ENCODE results near the gene HES3.

- TF ChIP-seq, protein P1, sequence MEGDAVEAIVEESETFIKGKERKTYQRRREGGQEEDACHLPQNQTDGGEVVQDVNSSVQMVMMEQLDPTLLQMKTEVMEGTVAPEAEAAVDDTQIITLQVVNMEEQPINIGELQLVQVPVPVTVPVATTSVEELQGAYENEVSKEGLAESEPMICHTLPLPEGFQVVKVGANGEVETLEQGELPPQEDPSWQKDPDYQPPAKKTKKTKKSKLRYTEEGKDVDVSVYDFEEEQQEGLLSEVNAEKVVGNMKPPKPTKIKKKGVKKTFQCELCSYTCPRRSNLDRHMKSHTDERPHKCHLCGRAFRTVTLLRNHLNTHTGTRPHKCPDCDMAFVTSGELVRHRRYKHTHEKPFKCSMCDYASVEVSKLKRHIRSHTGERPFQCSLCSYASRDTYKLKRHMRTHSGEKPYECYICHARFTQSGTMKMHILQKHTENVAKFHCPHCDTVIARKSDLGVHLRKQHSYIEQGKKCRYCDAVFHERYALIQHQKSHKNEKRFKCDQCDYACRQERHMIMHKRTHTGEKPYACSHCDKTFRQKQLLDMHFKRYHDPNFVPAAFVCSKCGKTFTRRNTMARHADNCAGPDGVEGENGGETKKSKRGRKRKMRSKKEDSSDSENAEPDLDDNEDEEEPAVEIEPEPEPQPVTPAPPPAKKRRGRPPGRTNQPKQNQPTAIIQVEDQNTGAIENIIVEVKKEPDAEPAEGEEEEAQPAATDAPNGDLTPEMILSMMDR (IDR thresholded peaks at IDR 0.05; ENCODE audit: low read depth, low read length), result no peak
- TF ChIP-seq EZH2phosphoT487 (IDR thresholded peaks at IDR 0.05; ENCODE audit: low read depth), result no peak
These were observed 21.2 kb downstream of the HES3 start for GRCh38 chr1:6265151-6265550.

Measured in OCI-LY3 (cell line).